Osteoblast (primary cell): ENCODE measurements around the gene RIPK1. TPM values are rescaled to one million over a fixed set of nuclear protein-coding genes. Genes with fewer than 3 reads are reported as not detected.

Experiments
- DNase-seq: peaks from one replicate; pipeline ENCODE4 v3.0.0; 2011; ENCODE audit warnings: low spot score, mixed read lengths; ENCODE audit not compliant: insufficient read length; ENCODE audit errors: missing footprints
- H2AFZ ChIP-seq: 2 replicates; pipeline ENCODE4 v1.6.0; 2011; ENCODE audit warnings: mild to moderate bottlenecking, low read length
- H3K27ac ChIP-seq: 2 replicates; pipeline ENCODE4 v1.5.1; 2011; ENCODE audit warnings: mild to moderate bottlenecking, low read depth, low read length, moderate library complexity
- H3K27me3 ChIP-seq: 2 replicates; pipeline ENCODE4 v1.6.0; 2012; ENCODE audit warnings: mild to moderate bottlenecking, control low read depth, inconsistent platforms, low read length, moderate library complexity; ENCODE audit not compliant: insufficient read depth
- H3K36me3 ChIP-seq: 2 replicates; pipeline ENCODE4 v1.5.1; 2011; ENCODE audit warnings: mild to moderate bottlenecking, low read length, control low read depth, moderate library complexity; ENCODE audit not compliant: insufficient read depth
- H3K4me1 ChIP-seq: 2 replicates; pipeline ENCODE4 v1.5.1; 2011; ENCODE audit warnings: mild to moderate bottlenecking, low read length, control low read depth, moderate library complexity; ENCODE audit not compliant: insufficient read depth
- H3K4me2 ChIP-seq: 2 replicates; pipeline ENCODE4 v1.6.0; 2011; ENCODE audit warnings: mild to moderate bottlenecking, low read length; ENCODE audit not compliant: insufficient read depth
- H3K4me3 ChIP-seq: fragments of 200-600 bp; sonication (generic); 3 replicates; pipeline ENCODE4 v1.5.1; 2012; ENCODE audit warnings: mild to moderate bottlenecking, low read length, inconsistent platforms; ENCODE audit not compliant: insufficient read depth
- H3K79me2 ChIP-seq: 2 replicates; pipeline ENCODE4 v1.6.0; 2012; ENCODE audit warnings: mild to moderate bottlenecking, low read length, control low read depth, inconsistent platforms; ENCODE audit not compliant: insufficient read depth
- H3K9me3 ChIP-seq: 2 replicates; pipeline ENCODE4 v1.5.1; 2011; ENCODE audit warnings: low read depth, low read length, control low read depth
- H4K20me1 ChIP-seq: 2 replicates; pipeline ENCODE4 v1.6.0; 2012; ENCODE audit warnings: mild to moderate bottlenecking, low read length, control low read depth; ENCODE audit not compliant: insufficient read depth
- CTCF ChIP-seq: IDR thresholded peaks from 2 replicates; pipeline ENCODE4 v1.5.1; 2011; ENCODE audit warnings: mild to moderate bottlenecking, low read depth, low read length, moderate library complexity; ENCODE audit errors: extremely low read depth
- total RNA-seq: library from RNA; depleted of rRNA; stranded (reverse); fragments of >200 nt; gene quantifications from 2 replicates; pipeline ENCODE4 v1.2.3, GENCODE V29; 2012

RIPK1 gene
- total RNA-seq, 1 donor, result 29.3 TPM

- no peak overlapping the region for H3K4me2 ChIP-seq
- no peak overlapping the region for H3K27ac ChIP-seq
- DNase-seq, result no peak
- no peak overlapping the region for H3K4me3 ChIP-seq
- peaks cover 17% of the 10 kb centered on the region for H4K20me1 ChIP-seq
- no peak overlapping the region for H2AFZ ChIP-seq
- peaks cover 48% of the 10 kb centered on the region for H3K36me3 ChIP-seq
- H3K9me3 ChIP-seq, result no peaks in the 10 kb centered on the region
- H3K79me2 ChIP-seq, result peaks cover 59% of the 10 kb centered on the region
- peaks cover 14% of the 10 kb centered on the region for H3K4me1 ChIP-seq
- no peak for TF ChIP-seq CTCF
- no peaks in the 10 kb centered on the region for H3K27me3 ChIP-seq
Observed at GRCh38 chr6:3079682-3080081, 11.4 kb downstream of the RIPK1 start.

- Histone ChIP-seq H3K79me2 (peaks cover 44% of the 10 kb centered on the region), H3K4me1 (no peaks in the 10 kb centered on the region), H3K36me3 (peaks cover 65% of the 10 kb centered on the region), H3K4me3 (no peak overlapping the region), H3K27me3 (no peaks in the 10 kb centered on the region), H3K4me2 (no peak overlapping the region), H3K27ac (no peak overlapping the region), H2AFZ (no peak overlapping the region), H4K20me1 (peaks cover 9% of the 10 kb centered on the region), H3K9me3 (no peaks in the 10 kb centered on the region)
- TF ChIP-seq CTCF, result no peak
- no peak for DNase-seq
Observed at GRCh38 chr6:3081960-3082359, 13.7 kb downstream of the RIPK1 start.

GRCh38 chr6:3085074-3085473, 16.8 kb downstream of the RIPK1 start:
- no peak for DNase-seq
- no peak for TF ChIP-seq CTCF

GRCh38 chr6:3086282-3086946, 18.1 kb downstream of the RIPK1 start:
- Histone ChIP-seq H3K4me2 (no peak overlapping the region), H3K4me1 (peaks cover 13% of the 10 kb centered on the region), H3K79me2 (peaks cover 12% of the 10 kb centered on the region), H2AFZ (no peak overlapping the region), H3K4me3 (no peak overlapping the region), H3K27me3 (no peaks in the 10 kb centered on the region), H4K20me1 (no peaks in the 10 kb centered on the region), H3K36me3 (peaks cover 52% of the 10 kb centered on the region), H3K27ac (no peak overlapping the region), H3K9me3 (no peaks in the 10 kb centered on the region)
- DNase-seq, result no peak
- TF ChIP-seq CTCF, result no peak

More at GRCh38 chr6:3085074-3085473, 16.8 kb downstream of the RIPK1 start:
- Histone ChIP-seq H3K9me3 (no peaks in the 10 kb centered on the region), H3K27ac (no peak overlapping the region), H4K20me1 (peaks cover 5% of the 10 kb centered on the region), H3K27me3 (no peaks in the 10 kb centered on the region), H3K36me3 (peaks cover 54% of the 10 kb centered on the region), H3K4me1 (peaks cover 13% of the 10 kb centered on the region), H3K4me2 (no peak overlapping the region), H3K79me2 (peaks cover 19% of the 10 kb centered on the region), H3K4me3 (no peak overlapping the region), H2AFZ (no peak overlapping the region)
